ENCODE measurements around the gene SUSD3. TPM values are rescaled to one million over a fixed set of nuclear protein-coding genes. Genes with fewer than 3 reads are reported as not detected.

SUSD3 gene
- total and polyA plus RNA-seq, 2 of the 4 experiments (the other 2 are of a cell fraction): 0.54 to 1.5 TPM

DNA sequence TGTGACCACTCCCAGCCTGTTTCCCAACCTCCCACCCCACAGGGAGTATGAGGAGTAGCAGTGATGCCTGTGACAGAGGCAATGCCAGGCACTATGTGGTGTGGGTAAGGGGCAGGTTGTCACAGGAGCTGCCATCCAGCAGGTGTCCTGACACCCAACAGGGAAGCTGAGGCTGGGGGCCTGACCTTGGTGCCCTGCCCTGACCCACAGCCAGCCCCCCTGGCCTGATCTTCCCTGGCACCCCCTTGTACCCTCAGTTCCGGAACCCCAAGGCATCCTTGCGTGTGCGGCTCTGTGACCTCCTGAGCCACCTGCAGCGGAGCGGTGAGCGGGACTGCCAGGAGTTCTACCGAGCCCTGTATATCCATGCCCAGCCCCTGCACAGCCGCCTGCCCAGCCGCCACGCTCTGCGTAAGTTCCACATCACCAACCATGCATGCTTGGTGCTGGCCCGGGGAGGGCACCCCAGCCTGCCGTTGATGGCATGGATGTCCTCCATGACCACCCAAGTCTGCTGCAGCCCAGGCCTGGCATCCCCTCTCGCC, 51.9 kb downstream of the SUSD3 start (continued):
- TF ChIP-seq, protein P1, sequence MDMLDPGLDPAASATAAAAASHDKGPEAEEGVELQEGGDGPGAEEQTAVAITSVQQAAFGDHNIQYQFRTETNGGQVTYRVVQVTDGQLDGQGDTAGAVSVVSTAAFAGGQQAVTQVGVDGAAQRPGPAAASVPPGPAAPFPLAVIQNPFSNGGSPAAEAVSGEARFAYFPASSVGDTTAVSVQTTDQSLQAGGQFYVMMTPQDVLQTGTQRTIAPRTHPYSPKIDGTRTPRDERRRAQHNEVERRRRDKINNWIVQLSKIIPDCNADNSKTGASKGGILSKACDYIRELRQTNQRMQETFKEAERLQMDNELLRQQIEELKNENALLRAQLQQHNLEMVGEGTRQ (IDR thresholded peaks at IDR 0.05; ENCODE audit: low read depth, low read length): no peak
- TF ChIP-seq MAZ (IDR thresholded peaks at IDR 0.05; ENCODE audit: borderline replicate concordance, low read depth, low read length) (no peak), BHLHE40 (IDR thresholded peaks at IDR 0.05; ENCODE audit: low read depth, low read length) (no peak), MAFK (IDR thresholded peaks at IDR 0.05; ENCODE audit: low read depth, low read length) (no peak), POLR2A (IDR thresholded peaks at IDR 0.05; ENCODE audit: low read depth, low read length) (no peak)

DNA sequence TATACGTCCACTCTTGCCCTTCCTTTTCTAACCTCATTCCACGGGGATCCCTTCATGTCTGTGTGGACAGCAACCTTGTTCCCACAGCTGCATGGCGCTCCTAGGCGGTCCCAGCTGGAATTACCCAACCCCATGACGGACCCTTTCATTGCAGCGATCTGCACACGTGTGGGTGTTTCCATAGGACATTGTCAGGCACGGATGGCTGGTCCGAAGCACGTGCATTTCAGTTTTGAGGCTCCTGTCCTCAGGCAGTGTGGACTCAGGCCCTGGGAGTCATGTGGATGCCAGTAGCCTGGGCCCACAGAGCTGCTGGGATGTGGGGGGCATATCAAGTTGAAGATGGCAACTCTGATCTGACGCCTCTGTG, 52.5 kb downstream of the SUSD3 start:
- in situ Hi-C loops (cut with MboI; ENCODE audit: low sequenced_read_pairs) (loop anchor here (10.0 to 25.0 kb wide), 2 partner anchors 344 to 451 kb away; partner anchors contain the start of genes FAM120A and FAM120AOS), dilution Hi-C loops (cut with HindIII; ENCODE audit: low sequenced_read_pairs, unreplicated experiment) (no loop called here), intact Hi-C loops (cut with micrococcal nuclease) (no loop called here)
- Histone ChIP-seq H2BK120ac (ENCODE audit: low read depth, low read length) (no peak overlapping the region), H3K9me1 (ENCODE audit: insufficient read depth, low read length) (no peaks in the 10 kb centered on the region; the same call in 1 of the 2 replicates), H3K36me3 (ENCODE audit: control insufficient read depth, insufficient read depth, low read length) (peaks cover 30% of the 10 kb centered on the region), H3K4me2 (ENCODE audit: low read depth, low read length) (no peak overlapping the region), H3K9ac (ENCODE audit: low read depth, low read length) (no peak overlapping the region), H2AK9ac (replicated peaks; ENCODE audit: low read depth, low read length, poor library complexity) (no peak overlapping the region), H2AFZ (replicated peaks; ENCODE audit: low read length, poor library complexity) (peak overlapping the region; percentile 21), H3K4ac (ENCODE audit: low read depth, low read length) (no peak overlapping the region), H4K91ac (ENCODE audit: insufficient read depth, low read depth, low read length) (no peak overlapping the region), H4K20me1 (ENCODE audit: insufficient read depth, low read length) (peaks cover 23% of the 10 kb centered on the region; the same call in 1 of the 2 replicates), H3K18ac (ENCODE audit: low read depth, low read length) (no peak overlapping the region), H2BK20ac (ENCODE audit: low read depth, low read length) (no peak overlapping the region), H2BK15ac (ENCODE audit: low read depth, low read length) (no peak overlapping the region), H3K4me1 (ENCODE audit: control insufficient read depth, insufficient read depth, low read length) (peaks cover under 1% of the 10 kb centered on the region), H4K5ac (ENCODE audit: low read depth, low read length) (no peak overlapping the region), H3K4me3 (ENCODE audit: insufficient read depth, low read depth, low read length) (no peak overlapping the region), H2AK5ac (ENCODE audit: low read depth, low read length) (no peak overlapping the region), H3K56ac (ENCODE audit: extremely low read depth, insufficient read depth, low read length) (no peak overlapping the region), H2BK5ac (ENCODE audit: low read depth, low read length, poor library complexity, severe bottlenecking) (no peak overlapping the region), H3K23ac (ENCODE audit: low read depth, low read length) (no peak overlapping the region), H3K27ac (ENCODE audit: insufficient read depth, low read length) (no peak overlapping the region), H3K14ac (replicated peaks; ENCODE audit: low read depth, low read length) (no peak overlapping the region), H3K9me3 (ENCODE audit: control insufficient read depth, insufficient read depth, low read length) (no peaks in the 10 kb centered on the region), H3K27me3 (ENCODE audit: control insufficient read depth, insufficient read depth, low read length) (no peaks in the 10 kb centered on the region), H3K79me1 (ENCODE audit: low read depth in 1 of 2, low read length in 2 of 2) (peaks cover 7 to 20% of the 10 kb centered on the region in 2 experiments), H4K8ac (ENCODE audit: low read depth in 2 of 2, low read length in 2 of 2) (no peak overlapping the region)
- ChIA-PET CTCF (no interaction called here), POLR2A (ENCODE audit: unreplicated experiment) (no interaction called here)
- WGBS, 2 experiments (ENCODE audit: extremely low coverage in 2 of 2, insufficient read length in 1 of 2): 93% methylated on average over 5 of the region's 11 CpGs; no CpG with 5 or more reads in 1 of the 2 experiments
- DNase-seq (no peak), ATAC-seq (ENCODE audit: low read depth) (no peak)
- TF ChIP-seq NFE2L2 (IDR thresholded peaks at IDR 0.05; ENCODE audit: low read depth, low read length): no peak
- TF ChIP-seq CEBPB (IDR thresholded peaks at IDR 0.05; ENCODE audit: low read depth, low read length): no peak
- no peak for TF ChIP-seq POLR2A (IDR thresholded peaks at IDR 0.05; ENCODE audit: low read depth, low read length)
- no TSS peak for BruUV-seq (replicated peaks)
